H9 (cell line): ENCODE measurements around the gene THSD4. TPM values are rescaled to one million over a fixed set of nuclear protein-coding genes. Genes with fewer than 3 reads are reported as not detected.

Experiments used
- DNase-seq: peaks from one replicate; pipeline ENCODE4 v3.0.0-alpha.2; 2017
- H2AFZ ChIP-seq: one replicate; pipeline ENCODE4 v1.6.1; 2013; ENCODE audit warnings: mild to moderate bottlenecking, low read length, control low read depth, moderate library complexity
- H2AK5ac ChIP-seq: 2 replicates; pipeline ENCODE4 v1.6.1; 2013; ENCODE audit warnings: low read length, control low read depth, mixed read lengths; ENCODE audit not compliant: insufficient read length
- H2BK120ac ChIP-seq: one replicate; pipeline ENCODE4 v1.6.1; 2013; ENCODE audit warnings: low read depth, mild to moderate bottlenecking, low read length, control low read depth, inconsistent platforms; ENCODE audit not compliant: poor library complexity, severe bottlenecking
- H2BK12ac ChIP-seq: 2 replicates; pipeline ENCODE4 v1.6.1; 2013; ENCODE audit warnings: low read length, control low read depth, mixed read lengths, low read depth; ENCODE audit not compliant: insufficient read length
- H2BK15ac ChIP-seq: 2 replicates; pipeline ENCODE4 v1.6.1; 2013; ENCODE audit warnings: low read depth, low read length, control low read depth
- H2BK20ac ChIP-seq: one replicate; pipeline ENCODE4 v1.6.1; 2013; ENCODE audit warnings: low read depth, mild to moderate bottlenecking, low read length, control low read depth, inconsistent platforms; ENCODE audit not compliant: poor library complexity, severe bottlenecking
- H2BK5ac ChIP-seq: 2 replicates; pipeline ENCODE4 v1.6.1; 2013; ENCODE audit warnings: low read length, control low read depth, mixed read lengths; ENCODE audit not compliant: insufficient read length
- H3K14ac ChIP-seq: 2 replicates; pipeline ENCODE4 v1.6.1; 2013; ENCODE audit warnings: low read length, control low read depth; ENCODE audit not compliant: insufficient read depth
- H3K18ac ChIP-seq: 2 replicates; pipeline ENCODE4 v1.6.1; 2013; ENCODE audit warnings: low read depth, mild to moderate bottlenecking, mixed read lengths, low read length, control low read depth; ENCODE audit not compliant: insufficient read length
- H3K23ac ChIP-seq: 2 replicates; pipeline ENCODE4 v1.6.1; 2013; ENCODE audit warnings: low read length, control low read depth, mixed read lengths, low read depth; ENCODE audit not compliant: insufficient read length
- H3K23me2 ChIP-seq: 2 replicates; pipeline ENCODE4 v1.6.1; 2013; ENCODE audit warnings: low read depth, mild to moderate bottlenecking, mixed read lengths, low read length, control low read depth; ENCODE audit not compliant: insufficient read length, poor library complexity, severe bottlenecking
- H3K27ac ChIP-seq: 2 replicates; pipeline ENCODE4 v1.5.1; 2013; ENCODE audit warnings: low read length, control low read depth, mixed read lengths, low read depth; ENCODE audit not compliant: insufficient read length
- H3K27me3 ChIP-seq: 2 replicates; pipeline ENCODE4 v1.6.1; 2013; ENCODE audit warnings: low read length, control low read depth, inconsistent platforms; ENCODE audit not compliant: insufficient read depth
- H3K4ac ChIP-seq: 2 replicates; pipeline ENCODE4 v1.6.1; 2013; ENCODE audit warnings: low read depth, mild to moderate bottlenecking, control low read depth, inconsistent platforms, low read length, moderate library complexity
- H3K4me1 ChIP-seq: 2 replicates; pipeline ENCODE4 v1.6.1; 2013; ENCODE audit warnings: low read length, control low read depth, inconsistent platforms; ENCODE audit not compliant: insufficient read depth
- H3K4me2 ChIP-seq: 2 replicates; pipeline ENCODE4 v1.6.1; 2013; ENCODE audit warnings: low read length, control low read depth, mixed read lengths; ENCODE audit not compliant: insufficient read length, insufficient read depth
- H3K56ac ChIP-seq: 2 replicates; pipeline ENCODE4 v1.6.1; 2013; ENCODE audit warnings: low read depth, mild to moderate bottlenecking, mixed read lengths, low read length, control low read depth; ENCODE audit not compliant: insufficient read length
- H3K79me1 ChIP-seq: 2 replicates; pipeline ENCODE4 v1.6.1; 2013; ENCODE audit warnings: low read depth, mild to moderate bottlenecking, moderate library complexity, low read length, control low read depth, inconsistent platforms; ENCODE audit not compliant: insufficient read depth, poor library complexity, severe bottlenecking
- H3K79me2 ChIP-seq: 2 replicates; pipeline ENCODE4 v1.6.1; 2013; ENCODE audit warnings: low read length, control low read depth, inconsistent platforms; ENCODE audit not compliant: insufficient read depth
- H3K9ac ChIP-seq: 2 replicates; pipeline ENCODE4 v1.6.1; 2013; ENCODE audit warnings: low read length, control low read depth, mixed read lengths; ENCODE audit not compliant: insufficient read length; ENCODE audit errors: extremely low read depth
- H3K9me3 ChIP-seq: one replicate; pipeline ENCODE4 v1.6.1; 2013; ENCODE audit warnings: low read depth, low read length, inconsistent platforms; ENCODE audit not compliant: control insufficient read depth
- H3T11ph ChIP-seq: one replicate; pipeline ENCODE4 v1.6.1; 2013; ENCODE audit warnings: mild to moderate bottlenecking, low read length, control low read depth, inconsistent platforms
- H4K20me1 ChIP-seq: one replicate; pipeline ENCODE4 v1.6.1; 2013; ENCODE audit not compliant: control insufficient read depth, insufficient read length, insufficient read depth
- H4K5ac ChIP-seq: 2 replicates; pipeline ENCODE4 v1.6.1; 2013; ENCODE audit warnings: low read depth, mild to moderate bottlenecking, mixed read lengths, low read length, control low read depth; ENCODE audit not compliant: insufficient read length
- H4K8ac ChIP-seq: replicated peaks from 2 replicates; pipeline ENCODE4 v1.6.1; 2013; ENCODE audit warnings: low read length, control low read depth, mixed read lengths, low read depth; ENCODE audit not compliant: insufficient read length
- H4K91ac ChIP-seq: 2 replicates; pipeline ENCODE4 v1.6.1; 2013; ENCODE audit warnings: low read depth, mild to moderate bottlenecking, moderate library complexity, mixed read lengths, low read length, control low read depth; ENCODE audit not compliant: insufficient read length
- H3K27ac Mint-ChIP-seq, 3 experiments: 2 replicates in 2 of 3; 3 replicates in 1 of 3; pipeline ENCODE4 v1.8.0; 2020 to 2021; ENCODE audit warnings: mixed read lengths in 3 of 3, mild to moderate bottlenecking in 1 of 3, moderate library complexity in 1 of 3
- H3K27me3 Mint-ChIP-seq: 2 replicates; pipeline ENCODE4 v1.8.0; 2021; ENCODE audit warnings: low read depth, mild to moderate bottlenecking, moderate library complexity, mixed read lengths
- H3K36me3 Mint-ChIP-seq, 3 experiments: 2 replicates in 2 of 3; 3 replicates in 1 of 3; pipeline ENCODE4 v1.8.0; 2020 to 2021; ENCODE audit warnings: low read depth in 3 of 3, mixed read lengths in 3 of 3; ENCODE audit not compliant: insufficient read depth in 1 of 3
- H3K4me1 Mint-ChIP-seq, 2 experiments: 2 replicates each; pipeline ENCODE4 v1.8.0; 2020; ENCODE audit warnings: mixed read lengths in 2 of 2
- H3K4me3 Mint-ChIP-seq, 2 experiments: 2 replicates in 1 of 2; 3 replicates in 1 of 2; pipeline ENCODE4 v1.8.0; 2020 to 2021; ENCODE audit warnings: mild to moderate bottlenecking in 2 of 2, mixed read lengths in 2 of 2, moderate library complexity in 1 of 2
- H3K9me3 Mint-ChIP-seq, 2 experiments: 2 replicates in 1 of 2; 3 replicates in 1 of 2; pipeline ENCODE4 v1.8.0; 2020; ENCODE audit warnings: mild to moderate bottlenecking in 2 of 2, mixed read lengths in 2 of 2, moderate library complexity in 1 of 2
- CTCF ChIP-seq: fragments of 200-600 bp; sonication (generic); conservative IDR thresholded peaks from 3 replicates; pipeline ENCODE4 v1.8.0; 2021; ENCODE audit warnings: antibody characterized with exemption, mild to moderate bottlenecking
- WGBS: extraction: QIAGEN DNeasy Blood & Tissue Kit; methylation state at CpG from one replicate; pipeline ENCODE4 v1.1.7; 2013; ENCODE audit warnings: missing lambda C conversion rate, low lambda C conversion rate, mixed read lengths; ENCODE audit not compliant: insufficient read length; ENCODE audit errors: extremely low coverage; 5-methylcytosine and 5-hydroxymethylcytosine counted together
- total RNA-seq: library from RNA; stranded (reverse); gene quantifications from 2 replicates; pipeline ENCODE4 v1.2.1, GENCODE V29; 2021

The THSD4 gene
- total RNA-seq, 1 experiment from 2014 or later: 5.5 TPM

DNA sequence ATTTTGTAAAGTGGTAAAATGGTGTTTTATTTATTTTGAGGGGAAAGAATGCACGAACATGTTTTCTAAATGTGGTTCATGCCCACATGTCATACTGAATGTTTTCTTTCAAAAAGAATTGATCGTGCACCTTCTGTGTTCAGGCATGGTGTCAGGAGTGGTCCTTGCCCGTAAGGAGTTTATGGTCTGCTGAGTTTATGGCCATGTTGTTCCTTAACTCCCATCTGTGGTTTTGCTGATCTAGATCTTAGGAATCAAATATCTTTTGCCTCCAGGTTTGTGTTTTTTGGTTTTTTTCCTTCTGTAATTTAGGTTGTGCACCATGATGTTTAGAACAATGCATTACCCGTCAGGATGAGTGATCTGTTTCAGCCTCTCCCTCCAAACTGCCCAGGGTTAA, 390.7 kb downstream of the THSD4 start:
- no peaks in the 10 kb centered on the region for H3K27me3 ChIP-seq
- no peak overlapping the region for H2BK15ac ChIP-seq
- H4K91ac ChIP-seq: no peak overlapping the region
- H4K20me1 ChIP-seq: no peaks in the 10 kb centered on the region
- TF ChIP-seq CTCF: no peak
- no peak overlapping the region for H3K27ac ChIP-seq
- no peaks in the 10 kb centered on the region for H3K9me3 ChIP-seq
- H3K56ac ChIP-seq: no peak overlapping the region
- H3K79me1 ChIP-seq: no peaks in the 10 kb centered on the region
- no peaks in the 10 kb centered on the region for H3K9me3 Mint-ChIP-seq
- H3K27ac Mint-ChIP-seq: no peak overlapping the region
- H3K79me2 ChIP-seq: no peaks in the 10 kb centered on the region; the same call in 1 of the 2 replicates
- no peak overlapping the region for H4K8ac ChIP-seq
- H3K23ac ChIP-seq: no peak overlapping the region
- no peak overlapping the region for H3K4me3 Mint-ChIP-seq
- H3K14ac ChIP-seq: no peak overlapping the region
- no peaks in the 10 kb centered on the region for H3K23me2 ChIP-seq
- H2BK120ac ChIP-seq: no peak overlapping the region
- 100% methylated on average over 1 of the region's 4 CpGs for WGBS
- no peak overlapping the region for H3K4me2 ChIP-seq
- no peak overlapping the region for H2AFZ ChIP-seq
- H3K9ac ChIP-seq: no peak overlapping the region
- H3K4ac ChIP-seq: no peak overlapping the region
- H3K4me1 ChIP-seq: no peaks in the 10 kb centered on the region
- no peak overlapping the region for H4K5ac ChIP-seq
- no peaks in the 10 kb centered on the region for H3K36me3 Mint-ChIP-seq
- no peak for DNase-seq
- no peak overlapping the region for H2BK12ac ChIP-seq
- no peak overlapping the region for H2BK20ac ChIP-seq
- no peak overlapping the region for H3T11ph ChIP-seq
- H3K27me3 Mint-ChIP-seq: no peaks in the 10 kb centered on the region
- no peak overlapping the region for H2BK5ac ChIP-seq
- peaks cover 0 to 3% of the 10 kb centered on the region in 2 experiments; a peak in 2 of 4 replicates for H3K4me1 Mint-ChIP-seq
- no peak overlapping the region for H2AK5ac ChIP-seq
- no peak overlapping the region for H3K18ac ChIP-seq
